OCI-M1 (cell line): ENCODE measurements around the gene TMEM186.
"Not testable (repeated sequence)": the region's sequence is repeated elsewhere in the genome, so short reads cannot be mapped to it uniquely, and the experiment has no call there.

ENCODE experiments used
- DNase-seq: peaks from one replicate; lab custom pipeline; 2025; lab: John Stamatoyannopoulos, UW

TMEM186 gene, protein sequence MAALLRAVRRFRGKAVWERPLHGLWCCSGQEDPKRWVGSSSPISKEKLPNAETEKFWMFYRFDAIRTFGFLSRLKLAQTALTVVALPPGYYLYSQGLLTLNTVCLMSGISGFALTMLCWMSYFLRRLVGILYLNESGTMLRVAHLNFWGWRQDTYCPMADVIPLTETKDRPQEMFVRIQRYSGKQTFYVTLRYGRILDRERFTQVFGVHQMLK

DNA sequence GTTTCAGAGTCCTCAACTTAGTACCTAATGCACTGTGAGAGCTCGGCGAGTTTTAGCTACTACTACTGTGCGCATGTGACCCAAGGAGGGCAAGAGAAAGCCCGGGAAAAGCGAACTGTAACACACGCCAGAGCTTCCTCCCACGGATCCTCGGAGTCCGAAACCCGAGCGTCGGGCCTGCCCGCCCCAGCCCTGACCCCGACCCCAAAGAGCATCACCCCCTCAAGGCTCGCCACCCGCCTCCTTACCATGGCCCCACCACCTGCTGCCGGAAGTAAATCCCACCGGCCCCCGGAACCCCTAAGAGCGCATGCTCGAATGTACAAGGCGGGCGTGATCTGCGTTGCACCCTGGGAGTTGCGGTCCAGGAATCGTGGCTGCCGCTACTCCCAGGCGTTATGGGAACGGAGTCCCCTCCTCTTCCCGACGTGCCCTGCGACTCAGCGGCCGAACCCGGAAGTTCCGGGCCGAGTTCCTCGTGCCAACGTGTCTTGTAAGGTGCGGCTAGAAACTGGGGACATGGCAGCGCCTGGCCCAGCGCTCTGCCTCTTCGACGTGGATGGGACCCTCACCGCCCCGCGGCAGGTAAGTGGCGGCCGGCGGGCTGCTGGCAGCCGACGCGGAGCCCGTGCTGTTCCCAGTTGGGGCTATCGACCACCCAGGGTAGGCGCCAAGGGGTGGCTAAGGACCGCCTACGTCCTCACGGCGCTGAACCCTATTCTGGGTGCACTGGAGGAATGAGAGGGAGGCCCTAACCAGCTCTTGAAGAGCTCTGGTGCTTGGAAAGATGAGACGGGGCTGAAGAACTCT is at the start of gene TMEM186, which contains the start of gene PMM2:
Gene TMEM186 (minus strand): TSS at position 276 of the 810 bp plus-strand sequence. CDS start 25 bp downstream, at position 251.
Gene PMM2 (plus strand): TSS at position 476 of the 810 bp plus-strand sequence. CDS start 44 bp downstream, at position 520.
- DNase-seq = peak; percentile 98

DNA sequence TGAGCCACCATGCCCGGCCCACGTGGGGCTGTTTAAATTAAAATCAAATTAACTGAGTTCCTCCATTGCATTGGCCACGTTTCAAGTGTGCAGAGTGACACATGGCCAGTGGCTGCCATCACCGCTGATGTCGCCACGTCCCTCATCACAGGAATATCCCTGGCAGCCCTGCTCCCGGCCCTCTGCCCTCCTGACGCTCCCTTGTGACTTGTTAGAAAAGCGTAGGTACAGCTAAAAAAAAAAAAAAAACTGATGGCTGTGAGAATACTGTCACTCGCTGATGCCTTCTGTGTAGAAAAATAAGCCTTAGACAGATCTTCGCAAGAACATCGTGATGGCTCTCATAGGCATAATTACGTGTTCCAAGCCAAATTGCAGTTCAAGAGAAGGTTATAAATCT is 49.7 kb upstream of the TMEM186 start:
- no peak for DNase-seq

DNA sequence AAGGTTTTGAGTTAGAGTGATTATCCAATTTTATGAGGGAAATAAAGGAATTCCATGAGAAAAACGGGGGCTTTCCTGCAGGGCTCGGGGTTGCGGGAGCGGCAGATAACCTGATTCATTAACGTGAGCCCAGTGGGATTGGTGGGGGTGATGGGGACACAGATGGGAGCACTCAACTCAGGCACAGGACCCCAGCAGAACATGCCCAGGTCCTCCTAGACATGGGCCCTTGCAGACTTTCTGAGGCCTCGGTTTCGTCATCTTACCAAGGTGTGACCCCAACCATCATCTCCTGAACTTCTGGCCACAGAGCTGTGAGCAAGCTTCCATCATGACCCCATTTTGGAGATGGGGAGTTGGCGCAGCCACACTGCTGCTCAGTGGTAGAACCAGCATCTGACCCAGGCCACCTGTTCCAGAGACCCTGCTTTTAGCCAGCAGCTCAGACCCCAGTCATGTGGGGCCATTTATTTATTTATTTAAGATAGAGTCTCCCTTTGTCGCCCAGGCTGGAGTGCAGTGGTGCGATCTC is 49.0 kb upstream of the TMEM186 start:
- DNase-seq = no peak

DNA sequence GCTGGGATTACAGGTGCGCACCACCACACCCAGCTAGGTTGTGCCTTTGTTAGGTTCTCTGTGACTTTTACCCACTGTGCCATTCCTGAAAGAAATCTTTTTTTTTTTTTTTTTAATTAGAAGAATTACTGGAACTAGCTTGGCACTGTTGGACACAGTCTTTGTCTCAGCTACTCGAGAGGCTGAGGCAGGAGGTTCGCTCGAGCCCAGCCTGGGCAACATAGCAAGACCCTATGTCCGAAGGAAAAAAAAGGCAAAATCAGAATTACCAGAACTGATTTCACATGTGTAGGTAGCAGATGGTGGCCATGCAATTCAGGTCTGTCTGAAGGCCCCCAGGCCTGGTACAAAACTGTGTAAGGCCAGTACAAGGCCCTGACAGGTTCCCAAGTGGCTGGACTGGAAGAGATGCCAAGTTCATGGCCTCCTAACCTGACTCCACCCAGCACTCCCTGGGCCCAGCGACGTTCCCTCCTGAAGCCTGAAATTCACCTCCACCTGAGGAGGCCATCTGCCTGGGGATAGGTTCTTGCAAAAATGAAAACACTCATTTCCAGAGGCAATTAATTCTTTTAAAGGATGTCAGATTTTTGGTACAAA is 48.4 kb upstream of the TMEM186 start:
- no peak for DNase-seq

DNA sequence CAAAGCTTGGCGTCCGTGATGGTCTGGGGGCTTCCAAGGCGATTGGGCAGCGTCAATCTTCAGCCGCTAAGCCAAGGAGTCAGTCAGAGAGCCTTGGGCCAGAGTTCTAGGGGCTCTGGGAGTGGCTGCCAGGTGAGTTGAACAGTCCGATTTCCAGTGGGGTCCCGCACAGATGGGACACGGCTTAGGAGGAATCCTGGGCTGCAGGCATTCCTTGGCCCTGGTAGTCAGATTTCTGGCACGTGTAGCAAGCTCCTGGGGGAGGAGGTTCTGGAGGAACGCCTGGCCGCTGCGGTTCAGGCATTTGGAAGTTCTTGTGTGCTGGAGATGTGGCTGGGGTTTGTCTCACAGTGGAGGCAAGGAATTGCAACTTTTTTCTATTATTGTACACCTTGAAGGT is 45.9 kb upstream of the TMEM186 start:
- not testable (repeated sequence) for DNase-seq

DNA sequence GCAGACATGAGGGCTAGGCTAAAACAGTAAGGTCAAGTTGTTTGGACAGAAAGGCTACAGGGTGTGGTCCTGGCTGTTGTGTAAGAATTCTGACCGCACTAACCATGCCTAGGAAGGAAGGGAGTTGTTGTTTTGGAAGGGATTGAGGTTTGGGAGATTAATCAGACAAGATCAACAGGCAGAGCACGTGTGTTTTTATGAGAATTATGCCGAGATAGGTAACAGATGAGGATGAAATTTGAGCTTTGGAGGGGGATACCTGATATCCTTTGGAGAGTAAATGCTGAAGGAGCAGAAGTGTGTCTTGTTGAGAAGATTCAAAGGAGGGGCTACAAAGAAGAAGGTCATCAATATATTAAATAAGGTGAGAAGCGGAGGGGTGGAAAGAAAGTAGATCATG is 44.6 kb upstream of the TMEM186 start:
- DNase-seq = not testable (repeated sequence)

DNA sequence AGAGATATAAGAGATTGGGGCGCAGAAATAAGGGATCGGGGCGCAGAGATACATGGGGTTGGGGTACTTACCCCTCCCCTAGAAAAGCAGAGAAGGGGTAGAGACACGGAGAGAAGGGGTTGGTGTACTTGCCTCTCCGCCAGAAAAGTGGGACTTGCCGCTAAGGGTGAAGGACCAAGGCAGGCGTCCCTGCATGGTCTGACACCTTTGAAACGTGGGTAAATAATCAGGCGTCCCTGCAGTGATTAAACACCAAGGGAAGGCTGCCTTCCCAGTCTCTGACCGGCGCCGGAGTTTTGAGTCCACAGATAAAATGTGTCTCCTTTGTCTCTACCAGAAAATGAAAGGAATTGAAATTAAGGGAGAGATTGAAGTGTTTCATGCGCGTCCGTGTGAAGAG is 40.2 kb upstream of the TMEM186 start:
- DNase-seq = not testable (repeated sequence)

DNA sequence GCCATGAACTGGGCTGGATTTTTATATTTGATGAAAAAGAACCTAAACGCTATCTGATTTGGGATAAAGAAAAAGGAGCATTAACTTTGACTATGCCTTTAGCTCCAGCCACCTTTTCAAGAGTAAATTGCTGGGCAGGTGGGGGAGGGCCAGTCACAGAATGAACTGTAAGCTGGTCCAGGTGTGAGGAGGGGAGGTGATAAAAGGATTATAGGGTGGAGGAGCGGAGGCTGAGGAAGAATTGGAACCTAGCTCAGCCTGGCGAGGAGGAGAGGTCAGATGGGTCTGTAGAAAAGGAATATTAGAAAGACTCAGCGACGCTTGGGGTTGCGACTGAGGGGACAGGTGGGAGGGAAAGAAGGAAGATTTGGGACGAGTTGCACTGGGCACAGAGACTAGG is 39.4 kb upstream of the TMEM186 start:
- not testable (repeated sequence) for DNase-seq

DNA sequence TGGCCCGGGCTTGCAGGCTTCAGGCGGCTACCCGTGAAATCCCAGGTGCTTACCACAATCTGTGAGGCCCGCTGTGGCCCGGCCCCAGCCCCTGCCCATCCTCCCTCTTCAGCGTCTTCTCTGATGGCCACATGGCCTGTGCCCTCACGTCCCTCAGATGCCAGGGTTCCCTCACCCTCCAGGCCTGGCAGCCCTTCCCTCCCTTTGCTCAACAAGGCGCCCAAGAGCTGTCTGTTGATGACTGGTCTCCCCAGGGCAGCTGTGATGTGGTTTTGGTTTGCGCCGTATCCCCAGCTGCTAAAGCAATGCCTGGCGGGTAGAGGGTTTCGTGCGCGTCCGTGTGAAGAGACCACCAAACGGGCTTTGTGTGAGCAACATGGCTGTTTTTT is 35.3 kb upstream of the TMEM186 start:
- no peak for DNase-seq

DNA sequence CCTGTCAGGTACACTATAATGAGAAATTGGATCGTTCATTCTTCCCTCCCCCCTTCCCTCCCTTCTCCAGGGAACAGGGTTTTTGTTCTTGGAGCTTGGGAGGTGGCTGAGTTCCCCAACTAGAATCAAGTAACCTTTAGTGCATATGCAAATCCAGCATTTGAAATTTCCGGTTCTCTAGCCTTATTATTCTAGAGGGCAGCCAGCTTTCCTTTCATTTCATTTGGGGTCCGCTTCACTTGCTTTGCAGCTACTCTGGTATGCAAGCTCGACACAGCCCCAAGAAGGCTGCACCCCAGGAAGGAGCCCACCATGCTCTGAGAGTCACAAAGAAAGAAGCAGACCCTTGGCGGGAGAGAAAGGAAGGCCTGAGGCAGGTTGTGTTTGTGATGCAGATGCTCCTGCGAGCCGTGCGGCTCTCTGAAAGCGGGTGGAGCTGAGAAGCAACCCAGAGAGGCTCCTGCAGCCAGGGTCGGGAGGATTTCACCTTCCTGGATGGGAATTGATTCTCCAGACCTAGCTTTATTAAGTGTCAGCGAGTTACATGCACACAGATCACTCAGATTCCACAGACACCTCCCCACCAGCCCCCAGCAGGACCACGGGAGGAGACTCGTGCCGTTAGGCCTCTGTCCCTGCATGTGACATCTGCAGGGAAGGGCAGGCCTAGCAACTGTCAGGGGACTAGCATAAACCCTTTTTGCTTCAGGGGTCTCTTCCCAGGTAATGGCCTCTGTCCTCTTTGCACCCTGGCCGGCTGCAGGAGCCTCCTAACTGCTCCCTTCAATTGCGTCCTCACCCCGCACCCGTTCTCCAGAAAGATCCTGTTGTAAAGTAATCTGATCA is 34.7 kb upstream of the TMEM186 start:
- no peak for DNase-seq

DNA sequence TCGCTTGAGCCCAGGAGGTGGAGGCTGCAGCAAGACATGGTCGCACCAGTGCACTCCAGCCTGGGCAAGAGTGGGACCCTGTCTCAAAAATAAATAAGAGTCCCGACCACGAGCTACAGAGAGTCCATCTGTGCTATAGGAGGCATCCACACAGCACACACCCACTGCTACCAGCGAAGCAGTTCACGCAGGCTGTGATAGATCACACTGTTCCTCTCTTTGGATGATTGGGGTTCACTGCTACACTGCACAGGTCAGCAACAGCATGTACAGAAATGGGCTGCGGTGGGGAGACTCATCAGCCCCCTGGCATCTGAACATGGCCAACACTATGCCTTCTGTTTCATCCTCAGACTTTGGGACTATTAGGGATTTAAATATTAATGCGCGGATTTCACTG is 34.0 kb upstream of the TMEM186 start:
- no peak for DNase-seq

DNA sequence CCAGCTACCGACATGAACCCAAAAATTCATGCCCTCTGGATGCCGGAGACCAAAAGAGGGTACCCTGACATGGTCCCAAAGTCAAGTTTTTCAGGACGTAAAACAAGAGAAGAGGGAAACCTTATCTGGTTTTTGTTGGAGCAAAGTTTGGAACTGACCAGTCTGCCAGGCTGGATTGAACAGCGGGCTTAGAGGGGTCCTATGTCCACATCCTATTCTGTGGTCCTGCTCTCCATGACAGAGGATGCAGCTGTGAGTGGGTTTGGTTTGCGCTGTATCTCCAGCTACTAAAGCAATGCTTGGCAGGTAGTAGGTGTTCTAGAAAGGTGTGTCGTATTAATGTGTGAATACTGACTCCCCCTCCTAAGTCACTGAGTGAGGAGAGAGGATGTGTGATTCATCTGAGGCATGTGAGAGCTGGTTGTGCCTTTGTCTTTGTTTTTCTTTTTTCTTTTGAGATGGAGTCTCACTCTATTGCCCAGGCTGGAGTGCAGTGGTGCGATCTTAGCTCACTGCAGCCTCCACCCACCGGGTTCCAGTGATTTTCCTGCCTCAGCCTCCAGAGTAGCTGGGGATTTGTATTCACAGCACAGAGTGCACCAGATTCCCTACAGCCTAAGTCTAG is 31.2 kb upstream of the TMEM186 start:
- no peak for DNase-seq

DNA sequence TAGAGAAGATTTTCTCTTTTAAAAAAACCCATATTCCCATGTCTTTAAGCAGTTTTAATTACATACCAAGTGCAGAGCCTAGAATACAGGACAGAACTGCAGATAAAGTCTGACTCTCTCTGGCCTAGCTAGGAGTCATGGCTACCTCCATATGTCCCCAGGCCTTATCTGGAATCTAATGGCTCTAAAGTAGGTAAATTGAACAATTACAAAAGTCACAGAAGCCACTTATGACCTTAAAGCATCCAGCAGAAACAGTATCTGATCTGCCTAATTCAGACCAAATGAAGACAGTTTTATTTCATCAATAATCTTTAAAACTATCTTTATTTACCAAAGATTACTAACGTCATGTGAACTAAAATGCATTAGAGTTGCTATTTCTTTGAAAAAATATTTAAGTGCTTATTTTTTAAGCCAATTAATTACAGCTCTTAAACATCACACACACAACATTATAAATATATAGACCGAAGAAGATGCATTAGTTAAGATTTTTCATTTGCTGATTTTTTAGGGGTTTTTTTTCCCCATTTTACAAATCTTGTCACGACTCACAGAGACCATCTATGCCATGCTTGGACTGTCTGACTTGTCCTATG is 28.9 kb upstream of the TMEM186 start:
- DNase-seq = no peak

DNA sequence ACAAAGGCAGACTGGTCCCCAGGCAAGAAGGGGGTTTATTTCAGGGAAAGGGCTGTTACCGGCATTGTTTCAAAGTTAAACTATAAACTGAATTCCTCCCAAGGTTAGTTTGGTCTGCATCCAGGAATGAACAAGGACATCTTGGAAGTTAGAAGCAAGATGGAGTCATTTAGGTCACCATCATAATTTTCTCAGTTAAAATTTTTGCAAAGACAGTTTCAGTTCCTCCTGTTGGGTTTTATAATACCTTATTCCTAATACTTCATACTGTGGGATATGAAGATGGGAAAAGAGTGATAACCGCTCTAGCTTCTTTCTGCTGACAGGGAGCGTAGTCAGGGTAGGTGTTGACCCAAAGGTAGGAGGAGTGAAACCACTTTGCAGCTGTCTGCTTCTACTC is 25.0 kb upstream of the TMEM186 start:
- DNase-seq = no peak

DNA sequence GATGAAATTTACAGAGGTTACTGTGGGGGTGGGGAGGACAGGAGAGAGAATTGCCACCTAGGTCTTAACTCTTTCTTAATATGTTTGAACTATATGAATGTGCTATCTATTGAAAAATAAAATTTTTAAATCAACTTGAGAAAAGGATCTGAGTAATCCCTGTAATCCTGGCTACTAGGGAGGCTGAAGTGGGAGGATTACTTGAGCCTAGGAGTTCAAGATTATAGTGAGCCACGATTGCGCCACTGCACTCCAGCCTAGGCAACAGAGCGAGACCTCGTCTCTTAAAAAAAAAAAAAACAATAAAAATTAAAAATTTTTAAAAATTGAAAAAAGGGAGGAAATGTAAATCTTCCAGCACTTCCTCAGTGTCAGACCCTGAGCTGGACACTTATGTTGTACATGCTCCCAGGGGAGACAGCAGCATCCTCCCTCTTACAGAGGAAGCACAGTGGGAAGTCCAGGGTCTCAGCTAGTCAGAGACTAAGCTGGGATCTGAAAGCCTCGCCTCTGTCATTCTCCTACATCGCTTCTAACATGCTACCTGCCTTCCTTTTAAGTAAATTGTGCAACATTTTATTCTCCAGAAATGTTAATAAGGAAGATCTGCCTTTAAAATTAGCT is 22.1 kb upstream of the TMEM186 start:
- no peak for DNase-seq

DNA sequence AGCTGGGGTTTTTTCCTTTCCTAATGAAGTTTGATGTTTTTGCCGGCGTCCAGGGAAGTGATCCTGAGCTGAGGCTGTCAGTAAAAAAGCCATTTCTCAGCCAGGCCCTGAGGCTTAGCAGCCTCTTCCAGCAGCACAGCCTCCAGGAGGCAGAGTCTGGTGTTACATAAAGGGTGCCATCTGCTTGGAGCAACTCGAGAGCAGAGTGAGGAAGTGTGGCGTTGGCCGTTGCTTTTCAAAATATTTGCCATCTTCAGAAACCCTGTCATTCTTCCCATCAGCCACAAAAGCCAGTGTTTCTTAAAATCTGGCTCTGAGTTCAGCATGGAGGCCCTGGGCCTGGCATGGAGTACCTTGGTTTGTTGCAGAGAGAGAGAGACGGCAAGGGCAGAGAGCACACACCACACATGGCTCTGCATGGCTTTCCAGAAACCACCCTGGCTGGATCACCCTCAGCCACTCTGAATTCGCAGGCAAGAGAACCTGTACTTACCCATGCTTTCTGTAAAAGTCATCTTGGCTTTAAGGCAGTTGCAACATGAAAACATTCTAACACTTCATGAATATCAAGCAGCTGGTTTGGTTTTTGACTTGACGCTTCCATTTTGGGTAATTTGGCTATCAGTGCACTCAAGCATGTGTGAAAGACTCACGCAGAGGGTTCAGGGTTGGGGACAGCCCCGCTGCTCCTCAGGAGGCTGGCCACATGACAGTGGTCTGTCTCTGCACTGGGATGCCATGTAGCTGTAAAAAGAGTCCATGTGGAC is 21.2 kb upstream of the TMEM186 start:
- no peak for DNase-seq

DNA sequence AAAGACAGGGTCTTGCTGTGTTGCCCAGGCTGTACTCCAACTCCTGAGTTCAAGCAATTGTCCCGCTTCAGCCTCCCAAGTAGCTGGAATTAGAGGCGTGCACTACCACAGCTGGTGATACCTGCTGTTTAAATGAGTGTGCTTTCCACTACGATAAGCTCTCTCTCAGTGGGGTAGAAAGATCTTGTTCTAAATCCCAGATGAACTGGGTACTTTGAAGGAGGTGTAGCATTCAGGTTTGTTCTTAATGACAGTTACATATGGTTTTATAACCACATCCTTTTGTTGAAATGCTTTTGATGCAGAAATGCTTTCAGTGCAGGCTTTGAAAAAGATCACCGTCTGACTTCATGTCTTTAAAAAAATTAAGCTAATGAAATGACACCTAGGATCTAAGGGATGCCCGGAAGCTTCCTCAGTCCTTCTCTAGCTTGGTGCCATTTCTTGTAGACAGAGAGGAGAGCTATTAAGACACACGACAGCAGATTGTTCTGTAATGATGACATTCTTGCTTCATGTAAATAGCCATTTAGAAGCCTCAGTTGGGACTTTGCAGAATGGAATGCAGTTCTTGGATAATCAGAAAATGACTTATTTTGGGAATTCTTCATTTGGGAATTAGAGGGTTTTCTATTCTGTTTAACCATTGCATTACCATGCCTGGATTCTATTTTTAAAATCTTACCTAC is 19.7 kb upstream of the TMEM186 start:
- DNase-seq = no peak

DNA sequence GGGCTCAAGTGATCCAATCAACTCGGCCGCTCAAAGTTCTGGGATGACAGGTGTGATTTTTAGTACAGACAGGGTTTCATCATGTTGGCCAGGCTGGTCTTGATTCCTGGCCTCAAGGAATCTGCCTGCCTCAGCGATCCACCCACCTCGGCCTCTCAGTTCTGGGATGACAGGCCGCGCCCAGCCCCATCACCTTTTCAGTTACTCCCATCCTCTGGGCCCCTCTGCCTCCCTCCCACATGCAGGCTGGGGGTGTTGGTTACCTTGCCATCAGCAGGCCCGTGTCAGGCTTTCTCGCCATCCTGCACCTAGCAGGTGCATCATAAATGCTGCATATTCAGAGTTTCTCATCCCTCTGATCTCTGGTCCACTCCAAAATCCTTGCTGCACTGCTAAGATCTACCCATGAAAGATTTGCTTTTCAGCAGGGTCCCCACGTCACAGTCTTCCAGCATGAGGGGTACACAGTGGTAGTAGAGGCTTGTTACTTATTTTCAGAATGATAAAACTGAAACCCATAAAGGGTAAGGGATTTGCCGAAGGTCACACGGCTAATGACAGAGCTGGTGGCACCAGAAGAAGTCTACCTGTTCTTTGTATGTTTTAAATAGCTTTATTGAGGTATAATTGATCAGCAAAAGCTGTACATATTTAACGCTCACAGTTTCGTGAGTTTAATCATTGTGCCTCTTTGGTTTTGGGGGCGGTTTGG is 16.8 kb upstream of the TMEM186 start:
- no peak for DNase-seq
